HepG2 (cell line): ENCODE results near the gene TIMM8B. TPM values are rescaled to one million over a fixed set of nuclear protein-coding genes. Genes with fewer than 3 reads are reported as not detected.

Experiments
- FUBP1 ChIP-seq: sonication (generic); formaldehyde crosslinking; IDR thresholded peaks from 2 replicates; pipeline ENCODE4 v1.5.1; 2020; ENCODE audit warnings: missing genetic modification reagents, mild to moderate bottlenecking, borderline replicate concordance
- GMEB2 ChIP-seq: IDR thresholded peaks from 2 replicates; pipeline ENCODE4 v1.6.1; 2016; ENCODE audit warnings: missing biosample characterization, missing genetic modification reagents, low read depth
- IKZF4 ChIP-seq: sonication (generic); formaldehyde crosslinking; IDR thresholded peaks from 2 replicates; pipeline ENCODE4 v1.5.1; 2020; ENCODE audit warnings: borderline replicate concordance, mild to moderate bottlenecking, low read depth, missing genetic modification reagents; ENCODE audit errors: not compliant biosample characterization
- IRX3 ChIP-seq: sonication (generic); formaldehyde crosslinking; IDR thresholded peaks from 2 replicates; pipeline ENCODE4 v1.8.1; 2023; ENCODE audit warnings: mild to moderate bottlenecking, low read depth, missing genetic modification reagents, borderline replicate concordance
- MAFG ChIP-seq: sonication (generic); formaldehyde crosslinking; IDR thresholded peaks from 2 replicates; pipeline ENCODE4 v1.5.1; 2020; ENCODE audit warnings: mild to moderate bottlenecking, missing genetic modification reagents
- MXD1 ChIP-seq: sonication (generic); formaldehyde crosslinking; IDR thresholded peaks from 2 replicates; pipeline ENCODE4 v1.4.0; 2020; ENCODE audit warnings: mild to moderate bottlenecking, missing genetic modification reagents
- NFKBIZ ChIP-seq: IDR thresholded peaks from 2 replicates; pipeline ENCODE4 v1.6.1; 2018; ENCODE audit warnings: missing genetic modification reagents, missing compliant biosample characterization
- NR3C1 ChIP-seq: sonication (generic); formaldehyde crosslinking; IDR thresholded peaks from 2 replicates; pipeline ENCODE4 v1.4.0; 2020; ENCODE audit warnings: missing genetic modification reagents
- RFX1 ChIP-seq: fragments of 450-650 bp; IDR thresholded peaks from 2 replicates; pipeline ENCODE4 v1.6.1; 2017
- TFDP2 ChIP-seq: sonication (generic); formaldehyde crosslinking; IDR thresholded peaks from 2 replicates; pipeline ENCODE4 v1.4.0; 2020; ENCODE audit warnings: missing genetic modification reagents
- THAP11 ChIP-seq: IDR thresholded peaks from 2 replicates; pipeline ENCODE4 v1.6.1; 2016; ENCODE audit warnings: missing biosample characterization, missing genetic modification reagents
- ZBTB8A ChIP-seq: sonication (generic); formaldehyde crosslinking; IDR thresholded peaks from 2 replicates; pipeline ENCODE4 v1.4.0; 2020; ENCODE audit warnings: mild to moderate bottlenecking, low read depth, missing genetic modification reagents, borderline replicate concordance
- ZNF10 ChIP-seq: sonication (generic); formaldehyde crosslinking; IDR thresholded peaks from 2 replicates; pipeline ENCODE4 v1.4.0; 2020; ENCODE audit warnings: mild to moderate bottlenecking, low read depth, missing genetic modification reagents, borderline replicate concordance
- ZNF296 ChIP-seq: sonication (generic); formaldehyde crosslinking; conservative IDR thresholded peaks from 2 replicates; pipeline ENCODE4 v1.5.0; 2020; ENCODE audit warnings: mild to moderate bottlenecking, missing genetic modification reagents
- ZNF556 ChIP-seq: sonication (generic); formaldehyde crosslinking; IDR thresholded peaks from 2 replicates; pipeline ENCODE4 v1.4.0; 2020; ENCODE audit warnings: mild to moderate bottlenecking, missing genetic modification reagents, borderline replicate concordance
- ZNF704 ChIP-seq: sonication (generic); formaldehyde crosslinking; IDR thresholded peaks from 2 replicates; pipeline ENCODE4 v1.8.1; 2023; ENCODE audit warnings: mild to moderate bottlenecking, inconsistent platforms, moderate library complexity, missing genetic modification reagents, borderline replicate concordance
- ZNF75D ChIP-seq: sonication (generic); formaldehyde crosslinking; IDR thresholded peaks from 2 replicates; pipeline ENCODE4 v1.8.1; 2023; ENCODE audit warnings: missing genetic modification reagents, mild to moderate bottlenecking, borderline replicate concordance
- ZSCAN30 ChIP-seq: sonication (generic); formaldehyde crosslinking; IDR thresholded peaks from 2 replicates; pipeline ENCODE4 v1.5.0; 2020; ENCODE audit warnings: mild to moderate bottlenecking, missing genetic modification reagents
- ZXDC ChIP-seq: sonication (generic); formaldehyde crosslinking; IDR thresholded peaks from 2 replicates; pipeline ENCODE4 v1.5.0; 2020; ENCODE audit warnings: mild to moderate bottlenecking, missing genetic modification reagents
- polyA plus RNA-seq, 8 experiments: library from polyadenylated mRNA; depleted of rRNA in 3 of 8; stranded (reverse) in 7 of 8; unstranded in 1 of 8; fragments of >200 nt; fragmentation: Illumina TruSeq in 4 of 8; extraction: Trizol in 4 of 8; gene quantifications; 2 replicates each; pipeline versions ENCODE4 v1.2.1 to v1.2.3, GENCODE V29; 2011 to 2016; ENCODE audit warnings: low read depth in 4 of 8, missing spikeins in 1 of 8, mixed read lengths in 1 of 8; ENCODE audit not compliant: insufficient read depth in 1 of 8
- total RNA-seq, 5 experiments: library from RNA; depleted of rRNA; stranded (reverse); fragments of >200 nt; fragmentation: Illumina TruSeq; extraction: Trizol; gene quantifications; 2 replicates each; pipeline ENCODE4 v1.2.3, GENCODE V29; 2016; ENCODE audit warnings: low read depth in 1 of 5

Gene TIMM8B
- total and polyA plus RNA-seq, 2 of the 13 experiments (the other 11 are each of a cell fraction or from before 2014, with no cell fraction given) = 84.5 to 98.3 TPM

- TF ChIP-seq IKZF4 (CRISPR knock-in tag) (no peak), ZNF556 (CRISPR knock-in tag) (no peak), MAFG (CRISPR knock-in tag) (no peak), ZXDC (CRISPR knock-in tag) (no peak), ZBTB8A (CRISPR knock-in tag) (no peak), IRX3 (CRISPR knock-in tag) (no peak), NFKBIZ (CRISPR knock-in tag) (0 out of 2 replicates have a peak, but pooled peaks have one; percentile 59), GMEB2 (CRISPR knock-in tag) (no peak; the same call in 1 of the 2 replicates), ZNF704 (no peak; the same call in 1 of the 2 replicates), ZSCAN30 (no peak), ZNF75D (CRISPR knock-in tag) (no peak), RFX1 (peak; percentile 86), ZNF10 (CRISPR knock-in tag) (no peak), FUBP1 (CRISPR knock-in tag) (no peak), TFDP2 (peak; percentile 57; the same call in 1 of the 2 replicates), ZNF296 (CRISPR knock-in tag) (no peak), MXD1 (CRISPR knock-in tag) (peak; percentile 58; the same call in 1 of the 2 replicates), NR3C1 (CRISPR knock-in tag) (no peak), THAP11 (CRISPR knock-in tag) (peak; percentile 87)
Measured at GRCh38 chr11:112073941-112074811, 12.4 kb downstream of the TIMM8B start, which contains the start of the genes NKAPD1 and PIH1D2 (continued).
